SHP77 treated with DMSO at 0.1 percent for 48 hours (cell line): ENCODE data around the gene NOP9.

ENCODE experiments used
- DNase-seq: peaks from one replicate; lab custom pipeline; 2025; lab: John Stamatoyannopoulos, UW

The NOP9 gene

DNA sequence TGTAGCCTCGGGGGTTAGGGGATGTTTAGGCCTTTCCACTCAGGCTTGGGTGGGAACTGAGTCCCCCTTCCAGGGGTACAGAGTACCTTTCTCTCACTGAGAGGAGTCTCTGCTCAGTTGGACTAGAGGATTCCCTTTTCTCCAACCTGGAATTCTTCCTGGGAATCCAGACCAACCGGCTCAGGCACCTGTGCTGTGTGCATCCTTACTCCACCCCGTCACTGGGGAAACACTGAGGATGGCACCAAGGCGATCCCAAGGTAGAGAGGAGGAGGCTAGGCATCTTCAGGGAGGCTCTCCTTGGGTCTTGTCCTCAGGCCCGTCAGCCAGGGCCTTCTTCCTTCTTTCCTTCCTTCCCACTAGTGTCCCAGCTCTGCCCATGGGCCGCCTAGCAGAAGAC, 35.8 kb upstream of the NOP9 start:
- no peak for DNase-seq

DNA sequence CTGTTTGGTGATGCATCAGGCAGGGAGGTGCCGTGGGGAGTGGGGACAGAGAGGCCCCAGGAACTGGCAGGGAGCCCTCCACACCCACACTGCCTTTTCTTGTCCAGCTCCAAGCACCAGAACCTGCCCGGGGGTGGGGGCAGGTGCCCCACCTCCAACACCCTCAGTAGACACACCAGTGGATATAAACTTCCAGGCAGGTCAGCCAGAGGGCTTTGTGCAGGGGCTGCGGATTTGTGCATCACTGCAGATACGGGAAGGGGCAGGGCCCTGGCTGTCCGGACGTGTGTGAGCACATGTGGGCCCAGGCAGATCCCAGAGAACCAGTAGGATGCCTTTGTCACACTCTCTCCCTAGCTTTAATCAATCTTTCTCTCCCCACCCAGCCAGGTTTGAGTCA, 35.4 kb upstream of the NOP9 start:
- DNase-seq = no peak

DNA sequence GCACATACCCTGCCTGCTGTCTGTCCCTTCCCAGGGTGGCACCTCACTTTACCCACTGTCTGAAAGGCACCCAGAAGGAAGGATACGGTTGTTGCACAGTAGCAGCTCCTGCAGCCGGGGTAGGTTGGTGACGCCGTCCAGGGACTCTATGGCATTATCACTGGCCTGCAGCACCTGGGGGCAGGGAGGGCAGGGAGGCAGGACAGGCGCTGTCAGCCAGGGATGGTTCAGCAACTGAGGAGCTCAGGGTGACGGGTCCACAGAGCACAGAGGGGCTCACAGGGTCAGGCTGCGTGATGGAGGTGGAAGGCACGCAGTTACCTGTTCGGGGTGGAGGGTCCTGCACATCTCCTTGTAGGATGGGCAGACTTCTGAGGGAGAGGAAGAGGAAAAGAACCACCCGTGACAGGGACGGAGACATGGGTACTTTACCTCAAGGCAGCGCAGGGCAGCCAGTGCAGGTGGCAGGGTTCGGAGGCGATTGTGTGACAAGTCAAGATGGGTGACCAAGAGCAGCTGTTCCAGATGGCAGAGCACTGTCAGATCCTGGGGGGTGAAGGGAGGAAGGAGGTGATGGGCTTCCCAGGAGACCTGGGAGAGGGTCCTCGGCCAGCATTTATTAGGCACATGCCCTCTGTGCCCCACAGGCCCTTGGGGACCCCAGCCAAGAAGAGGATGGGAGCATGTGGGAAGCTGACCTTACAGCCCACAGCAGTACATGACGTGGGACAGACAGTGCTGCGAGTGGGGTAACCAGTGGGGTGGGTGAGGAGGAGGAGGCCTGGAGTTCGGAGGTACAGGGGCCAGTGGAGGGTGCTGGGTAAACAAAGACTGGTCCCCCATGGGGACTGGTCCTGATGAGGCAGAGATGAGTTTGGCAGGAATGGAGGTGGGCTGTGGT, 33.1 kb upstream of the NOP9 start:
- DNase-seq = no peak

DNA sequence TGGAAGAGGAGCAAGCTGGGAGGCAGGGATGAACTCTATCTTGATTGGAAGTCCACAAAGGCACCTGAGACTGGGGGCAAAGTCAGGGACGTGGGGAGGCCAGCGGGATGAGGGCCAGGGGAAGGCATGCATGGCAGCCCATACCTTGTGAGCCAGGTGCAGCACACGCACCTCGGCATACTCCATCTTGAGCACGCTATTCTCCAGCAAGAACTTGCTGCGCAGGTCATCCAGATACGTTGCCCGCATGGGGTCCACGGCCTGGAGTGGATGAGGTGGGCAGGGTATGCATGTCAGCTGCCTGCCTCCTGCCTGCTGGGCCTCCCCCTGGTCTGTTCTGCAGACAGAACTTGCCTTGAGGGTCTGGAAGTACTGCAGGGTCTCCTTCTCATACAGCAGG, 32.1 kb upstream of the NOP9 start:
- no peak for DNase-seq

DNA sequence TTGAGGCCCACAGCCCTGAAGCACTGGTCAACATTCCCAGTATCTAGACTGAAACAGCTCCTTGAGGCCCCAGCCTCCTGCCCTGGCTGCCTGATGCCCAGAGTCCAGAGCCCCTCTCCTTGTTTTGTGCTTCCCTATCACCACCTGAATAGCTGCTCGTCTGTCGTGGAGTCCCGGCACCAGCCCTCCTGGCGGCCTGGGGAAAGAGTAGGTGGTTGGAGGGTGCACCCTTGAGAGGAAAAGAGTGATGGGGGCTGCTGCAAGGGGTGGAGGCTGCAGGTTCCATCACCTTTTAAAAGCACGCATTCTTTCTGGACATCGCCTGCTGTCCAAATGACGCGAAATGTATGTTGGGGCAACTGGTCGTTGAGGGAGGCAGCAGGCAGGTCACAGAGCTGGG, 31.4 kb upstream of the NOP9 start:
- no peak for DNase-seq

DNA sequence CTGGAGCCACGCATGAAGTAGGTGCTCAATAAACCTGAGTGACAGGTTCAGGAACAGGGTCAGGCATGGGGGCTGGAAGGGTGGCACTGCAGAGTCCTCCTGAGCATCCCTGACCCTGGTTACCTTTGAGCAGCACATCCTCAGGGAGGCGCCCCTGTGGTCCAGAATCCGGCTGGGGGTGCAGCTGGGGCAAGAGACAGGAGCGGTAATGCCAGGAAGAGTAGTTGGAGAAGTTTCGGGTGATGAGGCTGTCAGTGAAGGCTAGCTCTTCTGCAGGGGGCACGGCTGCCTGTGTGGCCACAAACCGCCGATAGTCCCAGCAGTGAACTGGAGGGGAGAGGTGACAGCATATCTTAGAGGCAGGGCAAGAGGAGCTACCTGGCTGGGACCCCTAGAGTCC, 30.3 kb upstream of the NOP9 start:
- no peak for DNase-seq

DNA sequence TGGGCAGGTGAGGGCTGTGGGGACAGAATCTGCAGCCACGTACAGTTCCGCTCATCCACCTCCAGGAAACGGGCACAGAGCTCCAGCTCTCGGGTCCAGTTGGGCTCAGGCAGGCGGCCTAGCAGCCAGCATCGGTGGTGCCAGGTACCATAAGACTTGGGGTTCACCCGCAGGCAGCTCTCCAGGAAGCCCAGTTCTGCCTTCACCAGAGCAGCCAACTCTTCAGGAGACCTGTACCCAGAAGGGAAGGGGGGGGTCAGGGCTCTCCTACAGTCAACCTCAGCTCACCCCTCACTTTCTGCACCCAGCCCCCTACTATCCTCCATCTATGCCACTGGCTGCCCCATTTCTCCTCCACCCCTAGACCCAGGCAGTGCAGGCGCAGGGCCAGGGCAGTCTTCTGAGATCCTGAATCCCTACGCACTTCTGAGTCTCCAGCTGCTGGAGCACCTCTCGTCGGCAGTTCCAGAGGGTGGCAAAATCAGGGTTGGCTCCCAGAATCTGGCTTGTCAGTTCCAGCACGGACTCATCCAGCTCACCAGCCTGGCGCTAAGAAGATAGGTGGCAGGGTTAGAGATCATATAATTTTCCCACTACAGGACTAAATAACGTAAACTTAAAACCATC, 29.6 kb upstream of the NOP9 start:
- DNase-seq = no peak

DNA sequence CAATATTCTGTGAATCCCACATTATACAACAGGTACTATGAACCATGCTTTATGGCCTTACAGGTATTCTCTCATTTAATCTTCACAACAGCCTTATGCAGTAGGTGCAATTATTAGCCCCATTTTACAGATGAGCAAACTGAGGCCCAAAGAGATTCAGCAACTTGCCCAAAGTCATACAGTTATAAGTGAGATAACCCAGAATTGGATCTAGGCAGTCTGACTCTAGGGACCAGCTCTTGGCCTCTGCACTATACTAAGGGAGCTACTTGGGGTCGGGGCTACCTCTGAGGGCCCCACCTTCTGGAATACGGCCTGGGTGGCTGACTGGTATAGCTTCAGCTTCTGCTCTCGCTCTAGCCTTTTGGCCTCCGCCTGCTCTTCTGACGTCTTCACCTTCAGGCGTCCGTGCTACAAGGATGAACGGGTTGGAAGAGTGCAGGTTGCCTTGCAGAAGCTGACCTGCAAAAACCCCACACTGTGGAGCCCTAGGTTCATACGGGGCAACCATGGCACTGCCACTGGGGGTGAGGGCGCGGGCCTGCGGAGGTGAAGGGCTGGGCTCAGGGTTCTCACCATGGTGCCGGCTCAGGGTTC, 29.0 kb upstream of the NOP9 start:
- DNase-seq = no peak

DNA sequence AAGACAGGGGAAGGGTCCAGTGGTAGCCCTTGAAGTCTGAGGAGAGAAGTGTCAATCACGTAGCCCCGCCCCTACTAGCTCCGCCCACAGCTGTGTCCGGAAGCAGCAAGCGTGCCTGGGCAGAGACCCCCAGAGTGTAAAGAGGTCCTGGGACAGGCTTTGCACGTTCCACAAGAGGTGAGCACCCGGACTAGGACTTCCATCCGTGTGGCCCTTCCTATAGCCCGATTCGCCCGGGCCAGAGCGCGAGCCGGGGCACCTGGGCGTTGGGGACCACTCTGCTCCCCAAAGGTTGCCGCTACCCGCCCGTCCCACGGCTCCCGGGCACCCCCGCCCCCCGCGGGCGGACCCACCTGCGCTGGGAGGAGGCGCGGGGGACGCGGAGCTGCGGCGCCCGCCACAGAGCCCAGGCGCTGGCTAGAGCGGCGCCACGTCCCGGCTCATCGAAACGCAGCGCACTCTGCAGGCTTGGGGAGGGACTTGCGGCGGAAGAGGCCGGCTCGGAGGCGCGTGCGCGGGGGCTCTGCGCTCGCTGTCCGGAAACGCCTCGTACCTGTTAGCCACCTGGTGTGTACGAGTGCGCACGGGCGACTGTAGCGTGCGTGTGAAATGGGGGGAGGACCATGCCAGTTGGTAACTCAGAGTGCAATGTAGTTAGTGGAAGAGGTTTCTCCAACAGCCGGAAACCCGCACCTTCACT, 28.4 kb upstream of the NOP9 start, which contains the start of gene RABGGTA:
RABGGTA (minus strand) TSS at position 464 of the 700 bp plus-strand sequence. CDS start 482 bp downstream, outside the sequence.
- DNase-seq = peak; percentile 83

DNA sequence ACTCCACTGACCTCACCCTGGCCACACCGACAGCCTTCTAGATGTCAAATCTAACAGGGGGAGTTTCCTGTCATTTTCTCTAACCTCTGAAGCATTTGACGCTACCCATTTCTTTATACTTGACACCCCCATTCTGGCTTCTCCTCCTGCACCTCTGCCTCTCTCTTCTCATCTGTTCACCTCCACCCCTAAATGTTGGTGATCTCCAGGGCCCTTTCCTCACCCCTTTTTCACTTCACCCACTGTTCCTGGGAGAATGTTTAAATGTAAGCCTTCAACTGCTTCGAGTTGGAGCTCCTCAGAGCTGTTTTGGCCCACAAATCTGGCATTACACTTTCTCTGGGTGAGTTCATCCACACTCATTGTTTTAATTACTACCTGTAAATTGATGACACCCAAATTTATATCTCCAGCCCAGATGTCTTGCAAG, 27.8 kb upstream of the NOP9 start:
- DNase-seq = no peak

DNA sequence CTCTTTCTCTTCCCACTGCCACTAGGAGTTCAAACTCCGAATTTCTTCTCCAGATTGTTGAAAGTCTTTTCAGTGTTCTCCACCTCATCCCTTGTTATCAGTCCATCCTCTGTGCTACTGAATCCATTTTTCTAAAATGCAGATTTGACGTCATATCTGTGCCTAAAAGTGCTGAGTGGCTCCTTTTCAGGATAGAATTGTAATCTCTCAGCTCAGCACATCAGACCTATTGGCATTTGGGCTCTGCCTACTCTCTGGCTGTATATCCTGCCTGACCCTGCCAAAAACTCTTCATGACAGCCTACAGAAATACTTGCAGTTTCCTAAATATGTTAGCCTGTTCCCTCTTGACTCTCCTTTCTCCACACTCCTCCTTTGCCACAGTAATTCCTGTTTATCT, 27.2 kb upstream of the NOP9 start:
- DNase-seq = no peak

DNA sequence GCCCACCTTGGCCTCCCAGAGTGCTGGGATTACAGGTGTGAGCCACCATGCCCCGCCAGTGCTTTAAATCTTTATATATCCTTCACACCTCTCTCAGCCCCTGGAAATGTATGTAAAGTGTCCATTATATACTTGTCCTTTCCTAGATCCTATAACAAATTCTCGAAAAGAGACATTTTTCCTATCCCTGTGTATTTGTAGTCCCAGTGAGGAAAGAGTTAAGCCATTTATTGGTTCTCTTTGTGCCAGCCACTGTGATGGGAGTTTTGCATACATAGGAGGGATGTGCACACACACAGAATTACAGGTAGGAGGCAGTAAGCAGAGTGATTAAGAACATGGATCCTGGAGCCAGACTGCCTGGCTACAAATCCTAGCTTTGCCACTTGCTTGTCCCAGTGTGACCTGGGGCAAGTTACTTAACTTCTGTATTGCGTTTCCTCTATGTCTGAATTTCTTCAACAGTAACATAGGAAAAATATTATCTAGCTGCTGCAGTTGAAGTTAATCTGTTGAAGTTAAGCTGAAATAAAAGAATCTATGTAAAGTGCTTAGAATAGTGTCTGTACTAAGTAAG, 26.1 kb upstream of the NOP9 start:
- no peak for DNase-seq

DNA sequence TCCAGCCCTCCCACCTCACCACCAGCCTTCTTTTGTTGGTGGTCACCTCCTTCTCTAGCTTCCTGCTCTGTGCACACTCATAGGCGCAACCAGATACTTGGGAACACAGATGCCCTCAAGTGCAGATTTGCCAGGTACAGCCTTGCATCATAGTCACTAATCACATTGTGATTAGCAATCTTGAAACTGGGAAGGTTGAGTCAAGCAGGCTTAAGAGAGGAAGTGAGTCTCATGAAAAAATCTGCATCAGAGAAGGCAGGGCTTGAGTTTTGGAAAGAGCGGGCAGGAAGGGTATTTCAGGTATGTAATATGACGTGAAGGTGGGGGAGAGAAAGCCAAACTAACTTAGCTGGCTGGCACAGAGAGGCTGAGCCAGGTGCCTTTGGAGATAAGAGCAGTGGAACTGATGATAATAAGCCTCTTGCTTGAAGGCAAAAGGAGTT, 25.5 kb upstream of the NOP9 start:
- DNase-seq = no peak

DNA sequence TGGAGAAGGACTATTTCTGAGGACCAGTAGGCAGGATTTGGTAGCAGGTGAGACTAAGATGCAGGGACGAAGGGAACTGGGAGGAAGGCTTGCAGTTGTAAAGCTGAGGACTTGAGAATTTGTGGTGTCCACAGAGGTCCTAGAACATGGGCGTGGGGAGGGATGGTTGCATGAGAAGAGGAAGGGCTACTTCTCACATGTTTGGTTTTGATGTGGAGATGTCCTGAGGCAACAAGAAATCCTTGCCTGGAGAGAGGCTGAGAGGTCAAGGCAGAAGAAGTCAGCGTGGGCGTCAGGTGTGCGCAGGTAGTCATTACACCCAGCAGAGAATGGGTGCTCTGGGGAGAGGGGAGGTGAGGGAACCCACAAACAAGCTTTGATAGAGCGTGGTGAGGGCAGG, 22.6 kb upstream of the NOP9 start:
- DNase-seq = no peak

DNA sequence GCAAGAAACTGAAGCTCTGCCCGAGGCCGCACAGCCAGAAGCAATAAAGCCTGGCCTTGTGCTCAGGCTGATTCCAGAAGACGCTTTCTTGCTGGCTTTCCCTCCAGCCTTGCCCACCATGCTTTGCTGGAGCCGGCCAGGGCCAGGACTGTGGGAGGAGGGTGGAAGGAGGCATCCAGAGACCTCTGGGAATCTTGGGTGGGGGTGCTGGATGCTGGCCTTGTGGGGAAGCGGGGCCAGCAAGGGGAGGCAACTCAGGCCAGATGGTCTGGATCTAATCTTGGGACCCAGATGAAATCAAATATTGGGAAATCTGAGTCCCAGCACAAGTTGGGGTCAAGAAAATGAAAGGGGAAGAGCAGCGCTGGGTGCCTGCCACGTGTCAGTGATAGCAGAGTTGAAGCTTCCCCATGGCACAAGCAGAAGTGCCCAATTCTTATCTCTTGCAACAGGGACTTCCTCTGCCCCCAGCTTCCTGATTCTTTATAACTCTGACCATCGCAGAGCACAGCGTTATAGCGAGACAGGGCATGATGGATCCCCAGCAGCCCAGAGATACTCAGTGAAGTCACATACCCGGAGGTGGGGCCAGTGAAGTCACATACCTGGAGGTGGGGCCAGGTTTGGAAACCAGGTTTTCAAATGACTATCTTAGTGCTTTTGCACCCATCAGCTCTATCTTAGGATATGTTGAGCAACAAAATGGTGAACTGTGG, 21.9 kb upstream of the NOP9 start:
- no peak for DNase-seq

DNA sequence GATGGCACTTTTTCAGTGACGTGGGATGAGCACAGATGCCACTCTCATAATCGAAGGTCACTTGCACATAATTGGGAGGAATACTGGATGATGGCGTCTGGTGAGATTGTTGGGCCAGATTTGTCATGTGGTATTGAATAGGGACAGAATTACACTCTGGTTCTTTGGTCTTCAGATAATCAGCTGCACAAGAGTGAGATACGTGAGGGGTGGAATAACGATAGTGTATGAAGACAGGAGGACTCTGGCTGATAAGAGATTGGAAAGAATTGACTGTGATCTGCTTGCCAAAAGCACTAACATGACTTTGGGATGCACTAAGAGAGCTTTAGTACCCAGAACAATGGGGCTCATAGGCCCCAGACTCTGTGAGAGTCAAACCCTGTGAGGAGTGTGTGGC, 21.2 kb upstream of the NOP9 start:
- DNase-seq = no peak

DNA sequence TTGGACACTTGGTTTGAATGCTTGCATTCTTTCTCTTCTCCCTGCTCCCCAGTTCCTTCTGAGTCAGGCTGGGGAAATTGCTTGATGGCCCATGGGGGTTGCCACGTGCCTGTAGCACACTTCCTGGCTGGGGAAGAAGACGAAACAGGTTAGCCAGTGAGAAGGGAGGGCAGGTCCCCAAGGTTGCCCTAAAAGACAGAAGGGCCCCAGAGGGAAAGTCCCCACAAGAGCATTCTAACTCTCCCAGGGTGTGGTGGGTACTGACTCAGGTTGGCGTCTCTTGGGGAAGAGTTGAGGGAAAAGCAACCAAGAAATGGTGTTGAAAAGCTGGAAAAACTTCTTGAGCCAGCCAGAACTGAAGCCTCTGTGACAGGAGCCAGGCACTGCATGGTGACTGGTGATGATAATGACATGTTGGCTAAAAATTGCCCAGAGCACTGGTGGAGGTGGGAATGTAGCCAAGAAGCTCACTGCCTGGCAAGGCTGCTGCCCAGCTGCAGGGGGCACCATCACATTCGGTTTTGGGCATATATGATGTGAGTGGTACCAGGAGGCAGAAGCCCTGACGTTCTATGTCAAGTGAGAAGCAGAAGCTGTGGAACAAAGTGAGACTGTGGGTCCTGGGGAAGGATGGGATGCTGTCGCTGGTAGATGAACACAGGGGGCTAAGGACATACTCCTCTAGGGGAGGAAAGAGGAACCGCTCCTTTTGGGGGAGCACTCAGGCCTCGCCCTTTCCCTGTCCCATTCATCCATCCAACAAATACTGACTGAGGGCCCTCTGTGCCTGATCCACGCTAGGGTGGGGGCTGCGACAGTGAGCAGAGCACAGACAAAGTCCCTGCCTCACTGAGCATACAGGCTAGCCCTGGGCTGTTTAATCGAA, 20.1 kb upstream of the NOP9 start:
- DNase-seq = no peak

DNA sequence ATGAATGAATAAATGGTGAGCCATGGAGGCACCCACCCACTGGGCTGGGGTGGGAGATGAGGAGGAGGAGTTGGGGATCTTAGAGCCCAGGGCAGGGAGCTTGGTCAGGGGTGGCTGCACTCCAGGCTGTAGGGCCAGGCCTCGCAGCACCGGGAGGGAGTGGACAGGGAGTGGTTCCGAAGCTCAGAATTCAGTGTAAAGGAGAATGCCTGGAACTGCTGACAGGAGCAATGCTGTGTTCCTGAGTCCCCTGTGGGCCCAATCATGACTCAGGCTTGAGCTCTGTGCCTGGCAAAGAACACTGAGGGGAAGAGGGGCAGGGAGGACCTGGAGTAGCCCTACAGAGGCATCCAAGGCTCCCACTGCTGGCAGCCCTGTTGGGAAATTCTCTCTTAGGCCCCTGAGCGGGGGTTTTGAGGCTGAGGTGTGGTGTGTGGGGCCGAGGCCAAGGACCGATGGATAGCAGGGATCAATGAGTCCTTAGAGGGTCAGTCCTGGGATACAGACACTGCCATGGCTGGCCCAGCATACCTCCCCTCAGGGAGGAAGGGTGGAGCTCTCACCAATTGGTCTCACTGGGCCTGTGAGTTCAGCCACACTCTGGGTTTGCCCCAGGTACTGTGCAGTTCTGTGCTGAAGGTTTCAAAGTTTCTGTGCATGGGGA, 18.7 kb upstream of the NOP9 start:
- no peak for DNase-seq

DNA sequence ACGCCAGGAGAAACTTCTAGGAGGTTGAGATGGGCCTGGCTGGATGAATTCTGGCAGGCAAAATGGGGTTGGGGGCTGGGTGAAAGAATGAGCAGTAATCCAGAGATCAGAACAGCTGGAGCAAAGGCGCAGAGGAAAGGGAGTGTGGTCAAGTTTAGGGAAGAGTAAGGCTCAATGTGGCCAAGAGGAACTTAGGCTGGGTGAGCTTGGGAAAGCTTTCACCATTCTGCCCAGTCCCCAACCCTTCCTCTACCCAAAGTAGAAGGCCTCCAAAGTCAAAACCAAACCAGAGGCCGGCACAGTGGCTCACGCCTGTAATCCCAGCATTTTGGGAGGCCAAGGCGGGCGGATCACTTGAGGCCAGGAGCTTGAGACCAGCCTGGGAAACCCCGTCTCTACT, 18.0 kb upstream of the NOP9 start:
- no peak for DNase-seq

DNA sequence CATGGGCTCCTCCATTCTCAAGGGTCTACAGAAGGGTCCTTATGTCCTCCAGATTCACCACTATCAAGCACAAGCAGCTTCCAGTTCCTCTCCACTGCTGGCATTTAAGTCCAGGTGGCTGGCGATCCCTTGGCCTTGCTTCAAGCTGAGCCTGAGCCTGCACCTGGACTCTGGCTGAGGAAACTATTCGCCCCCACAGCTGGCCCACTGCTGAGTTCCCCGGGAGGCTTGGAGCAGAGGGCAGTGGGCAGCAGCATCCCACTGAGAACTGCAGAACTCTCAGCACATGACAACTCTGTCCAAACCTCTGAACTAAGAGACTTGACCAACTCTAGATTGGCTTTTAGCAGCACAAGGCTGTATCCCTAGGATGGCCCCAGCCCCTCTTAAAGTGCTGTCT, 16.9 kb upstream of the NOP9 start:
- no peak for DNase-seq
